OCI-M2 (cell line): ENCODE measurements around the gene TTLL4.

ENCODE experiments used
- DNase-seq: peaks from one replicate; lab custom pipeline; 2025; ENCODE audit not compliant: unreplicated experiment; lab: John Stamatoyannopoulos, UW

TTLL4 gene

GRCh38 chr2:218781691-218782527, 71.3 kb downstream of the TTLL4 start, which contains the start of gene CYP27A1:
CYP27A1 (plus strand) TSS chr2:218782147; CDS start chr2:218782183, 36 bp downstream.
- DNase-seq = no peak

- DNase-seq = no peak
These were observed 71.9 kb downstream of the TTLL4 start for GRCh38 chr2:218782528-218782844.

GRCh38 chr2:218783688-218784087, 73.1 kb downstream of the TTLL4 start:
- DNase-seq = no peak

GRCh38 chr2:218785103-218785502, 74.5 kb downstream of the TTLL4 start:
- DNase-seq = no peak

GRCh38 chr2:218786133-218786532, 75.5 kb downstream of the TTLL4 start:
- DNase-seq = no peak

- no peak for DNase-seq
These were observed 78.1 kb downstream of the TTLL4 start for GRCh38 chr2:218788529-218789255.

GRCh38 chr2:218792433-218792832, 81.8 kb downstream of the TTLL4 start:
- no peak for DNase-seq

- DNase-seq = no peak
These were observed 86.1 kb downstream of the TTLL4 start for GRCh38 chr2:218796691-218797090.

GRCh38 chr2:218798767-218799504, 88.3 kb downstream of the TTLL4 start:
- DNase-seq = no peak

- DNase-seq = no peak
These were observed 89.4 kb downstream of the TTLL4 start for GRCh38 chr2:218799990-218800389.

GRCh38 chr2:218802386-218802994, 91.9 kb downstream of the TTLL4 start:
- DNase-seq = no peak

- no peak for DNase-seq
These were observed 94.2 kb downstream of the TTLL4 start for GRCh38 chr2:218804817-218805216.
